ENCODE measurements around the gene NAPA.

GRCh38 chr19:47537493-47537892, 22.6 kb upstream of the NAPA start:
- no peak for TF ChIP-seq POLR2A (IDR thresholded peaks at IDR 0.05)
- TF ChIP-seq POLR2AphosphoS5 (IDR thresholded peaks at IDR 0.05), result no peak
- no peak for TF ChIP-seq CTCF (IDR thresholded peaks at IDR 0.05)

Data from stomach (tissue), 4 donors.